Anterior cingulate cortex (tissue), 58 donors: ENCODE measurements around the gene RAMP1.
"Not testable (repeated sequence)": the region's sequence is repeated elsewhere in the genome, so short reads cannot be mapped to it uniquely, and the experiment has no call there.

ENCODE experiments used
- DNase-seq, 58 donors: peaks; one replicate each; lab custom pipeline; 2025; lab: John Stamatoyannopoulos, UW

Gene RAMP1

GRCh38 chr2:237863102-237863511, 3.7 kb downstream of the RAMP1 start:
- DNase-seq = no peak

GRCh38 chr2:237863689-237864443, 4.4 kb downstream of the RAMP1 start:
- peak in 2 of 58 donors; percentile 30 to 34 for DNase-seq

GRCh38 chr2:237864444-237864931, 5.1 kb downstream of the RAMP1 start:
- no peak for DNase-seq

- no peak for DNase-seq
Measured at GRCh38 chr2:237864940-237865622, 5.7 kb downstream of the RAMP1 start.

GRCh38 chr2:237865623-237866041, 6.2 kb downstream of the RAMP1 start:
- no peak for DNase-seq

- no peak for DNase-seq
Measured at GRCh38 chr2:237866101-237866621, 6.7 kb downstream of the RAMP1 start.

GRCh38 chr2:237867465-237867864, 8.0 kb downstream of the RAMP1 start:
- DNase-seq = no peak

- DNase-seq = not testable (repeated sequence)
Measured at GRCh38 chr2:237868074-237868473, 8.7 kb downstream of the RAMP1 start.

GRCh38 chr2:237868631-237869342, 9.4 kb downstream of the RAMP1 start:
- DNase-seq = no peak

- no peak for DNase-seq
Measured at GRCh38 chr2:237869343-237870102, 10.1 kb downstream of the RAMP1 start.

GRCh38 chr2:237870126-237870525, 10.7 kb downstream of the RAMP1 start:
- DNase-seq = no peak

- DNase-seq = no peak
Measured at GRCh38 chr2:237870754-237871651, 11.6 kb downstream of the RAMP1 start.

GRCh38 chr2:237872178-237872887, 12.9 kb downstream of the RAMP1 start:
- no peak for DNase-seq

GRCh38 chr2:237873421-237873831, 14.0 kb downstream of the RAMP1 start:
- no peak for DNase-seq

GRCh38 chr2:237873897-237874551, 14.6 kb downstream of the RAMP1 start:
- no peak for DNase-seq

GRCh38 chr2:237874585-237875161, 15.2 kb downstream of the RAMP1 start:
- no peak for DNase-seq

- no peak for DNase-seq
Measured at GRCh38 chr2:237875256-237876060, 16.0 kb downstream of the RAMP1 start.
